Stimulated activated CD4-positive, alpha-beta T cell treated with anti-CD3 and anti-CD28 coated beads, TNF-alpha, amount 100 ng/mL, for 4 hours (primary cell): Measurements from ENCODE around the gene BCAS1.

ENCODE experiments used
- DNase-seq, 3 experiments: peaks; one replicate each; pipeline ENCODE4 v3.0.0-alpha.2; 2020; ENCODE audit warnings: low read depth in 3 of 3

The BCAS1 gene

GRCh38 chr20:54048891-54049545 lies 21.4 kb downstream of the BCAS1 start:
- DNase-seq = no peak

GRCh38 chr20:54048481-54048880 lies 21.9 kb downstream of the BCAS1 start:
- DNase-seq = no peak

GRCh38 chr20:54047720-54048119 lies 22.7 kb downstream of the BCAS1 start:
- no peak for DNase-seq

- DNase-seq = no peak
These were observed 23.3 kb downstream of the BCAS1 start for GRCh38 chr20:54047048-54047447.

GRCh38 chr20:54044156-54044555 lies 26.2 kb downstream of the BCAS1 start:
- DNase-seq = no peak

- DNase-seq = no peak
These were observed 27.1 kb downstream of the BCAS1 start for GRCh38 chr20:54043076-54043967.

GRCh38 chr20:54042021-54042420 lies 28.4 kb downstream of the BCAS1 start:
- no peak for DNase-seq

GRCh38 chr20:54041336-54041735 lies 29.1 kb downstream of the BCAS1 start:
- DNase-seq = no peak

- no peak for DNase-seq
These were observed 29.9 kb downstream of the BCAS1 start for GRCh38 chr20:54040531-54040930.

- no peak for DNase-seq
These were observed 31.4 kb downstream of the BCAS1 start for GRCh38 chr20:54038961-54039360.

GRCh38 chr20:54037525-54037924 lies 32.9 kb downstream of the BCAS1 start:
- no peak for DNase-seq

- DNase-seq = no peak
These were observed 40.8 kb downstream of the BCAS1 start for GRCh38 chr20:54029643-54030042.

GRCh38 chr20:54029176-54029575 lies 41.2 kb downstream of the BCAS1 start:
- DNase-seq = no peak

- no peak for DNase-seq
These were observed 42.0 kb downstream of the BCAS1 start for GRCh38 chr20:54028276-54029011.

- DNase-seq = no peak
These were observed 42.7 kb downstream of the BCAS1 start for GRCh38 chr20:54027704-54028103.

- no peak for DNase-seq
These were observed 43.9 kb downstream of the BCAS1 start for GRCh38 chr20:54026295-54027064.

- no peak for DNase-seq
These were observed 45.1 kb downstream of the BCAS1 start for GRCh38 chr20:54025251-54025771.

GRCh38 chr20:54023406-54023805 lies 47.0 kb downstream of the BCAS1 start:
- no peak for DNase-seq

GRCh38 chr20:54021446-54022235 lies 48.8 kb downstream of the BCAS1 start:
- DNase-seq = no peak

- DNase-seq = no peak
These were observed 49.5 kb downstream of the BCAS1 start for GRCh38 chr20:54020868-54021267.

GRCh38 chr20:54020348-54020747 lies 50.0 kb downstream of the BCAS1 start:
- DNase-seq = no peak
